GM12878 (cell line): ENCODE results near the gene RNF181. TPM values are rescaled to one million over a fixed set of nuclear protein-coding genes. Genes with fewer than 3 reads are reported as not detected.

ENCODE experiments used
- ASH2L ChIP-seq: fragments of 300-600, 200-600 bp; sonication (generic); IDR thresholded peaks from 2 replicates; pipeline ENCODE4 v1.6.1; 2017; ENCODE audit warnings: low read depth, mild to moderate bottlenecking, borderline replicate concordance
- CBX3 ChIP-seq: fragments of 200-600 bp; sonication (generic); IDR thresholded peaks from 2 replicates; pipeline ENCODE4 v1.6.1; 2016; ENCODE audit warnings: low read depth, borderline replicate concordance
- CHD1 ChIP-seq: IDR thresholded peaks from 2 replicates; pipeline ENCODE4 v1.6.1; 2012; ENCODE audit warnings: low read depth, low read length, improper control_type of control experiment
- CHD2 ChIP-seq: IDR thresholded peaks from 2 replicates; pipeline ENCODE4 v1.6.1; 2011; ENCODE audit warnings: low read depth, low read length, improper control_type of control experiment, borderline replicate concordance
- E2F4 ChIP-seq: IDR thresholded peaks from 2 replicates; pipeline ENCODE4 v1.6.1; 2012; ENCODE audit warnings: low read depth, low read length, improper control_type of control experiment
- E2F8 ChIP-seq: fragments of 450-650 bp; IDR thresholded peaks from 2 replicates; pipeline ENCODE4 v1.6.1; 2018; ENCODE audit warnings: mild to moderate bottlenecking, low read depth, moderate library complexity; ENCODE audit not compliant: partially characterized antibody
- EP300 ChIP-seq, 2 experiments: fragments of 150-350 bp in 1 of 2; IDR thresholded peaks; 2 replicates each; pipeline ENCODE4 v1.6.1; 2011 to 2012; ENCODE audit warnings: low read depth in 2 of 2, low read length in 2 of 2, borderline replicate concordance in 1 of 2, improper control_type of control experiment in 1 of 2, inconsistent platforms in 1 of 2; ENCODE audit not compliant: control insufficient read depth in 1 of 2
- HDAC2 ChIP-seq: fragments of 200-600 bp; sonication (generic); IDR thresholded peaks from 2 replicates; pipeline ENCODE4 v1.6.1; 2017
- JUND ChIP-seq: IDR thresholded peaks from 2 replicates; pipeline ENCODE4 v1.6.1; 2012; ENCODE audit warnings: low read depth, mild to moderate bottlenecking, low read length, improper control_type of control experiment, moderate library complexity
- KLF5 ChIP-seq: fragments of 450-650 bp; IDR thresholded peaks from 2 replicates; pipeline ENCODE4 v1.6.1; 2014; ENCODE audit warnings: mild to moderate bottlenecking; ENCODE audit not compliant: partially characterized antibody
- NRF1 ChIP-seq: conservative IDR thresholded peaks from 2 replicates; pipeline ENCODE4 v1.6.1; 2011; ENCODE audit warnings: mild to moderate bottlenecking, low read depth, low read length, improper control_type of control experiment
- POLR2A ChIP-seq: IDR thresholded peaks from 2 replicates; pipeline ENCODE4 v1.6.1; 2011; ENCODE audit warnings: low read depth, mild to moderate bottlenecking, low read length
- RCOR1 ChIP-seq: conservative IDR thresholded peaks from 2 replicates; pipeline ENCODE4 v1.6.1; 2012; ENCODE audit warnings: low read depth, low read length, improper control_type of control experiment
- SREBF2 ChIP-seq: IDR thresholded peaks from 2 replicates; pipeline ENCODE4 v1.6.1; 2012; ENCODE audit warnings: mild to moderate bottlenecking, low read length
- STAT1 ChIP-seq: fragments of 450-650 bp; conservative IDR thresholded peaks from 2 replicates; pipeline ENCODE4 v1.6.1; 2014; ENCODE audit warnings: antibody characterized with exemption, mild to moderate bottlenecking
- TAF1 ChIP-seq: IDR thresholded peaks from 2 replicates; pipeline ENCODE4 v1.6.1; 2011; ENCODE audit warnings: mild to moderate bottlenecking, low read depth, low read length, borderline replicate concordance
- TCF12 ChIP-seq: IDR thresholded peaks from 2 replicates; pipeline ENCODE4 v1.6.1; 2011; ENCODE audit warnings: low read depth, mild to moderate bottlenecking, low read length
- YY1 ChIP-seq: IDR thresholded peaks from 2 replicates; pipeline ENCODE4 v1.6.1; 2011; ENCODE audit warnings: low read depth, mild to moderate bottlenecking, low read length
- ZNF274 ChIP-seq: IDR thresholded peaks from one replicate; pipeline ENCODE4 v1.8.0; 2011; ENCODE audit not compliant: insufficient read length, insufficient read depth
- polyA plus RNA-seq, 11 experiments: library from polyadenylated mRNA; depleted of rRNA in 4 of 11; unstranded in 6 of 11; stranded (reverse) in 5 of 11; fragments of >200 nt; fragmentation: Nextera tagmentation in 4 of 11; fragmentation: Illumina TruSeq in 1 of 11; extraction: Ambion mirVana in 4 of 11; extraction: Trizol in 1 of 11; gene quantifications; 1 replicate in 1 of 11; 2 replicates in 10 of 11; pipeline versions ENCODE4 v1.2.1 to v1.2.3, GENCODE V29; 2011 to 2016; ENCODE audit warnings: inconsistent platforms in 2 of 11, missing spikeins in 2 of 11, low read depth in 1 of 11
- total RNA-seq, 4 experiments: library from RNA; depleted of rRNA in 3 of 4; stranded (reverse); fragments of >200 nt in 3 of 4; fragmentation: Illumina TruSeq in 1 of 4; extraction: Trizol in 1 of 4; gene quantifications; 2 replicates each; pipeline versions ENCODE4 v1.2.1 to v1.2.3, GENCODE V29; 2013 to 2021
- TF ChIP-seq, protein P1 (sequence below): fragments of 450-650 bp; IDR thresholded peaks from 2 replicates; pipeline ENCODE4 v1.6.1; 2016; ENCODE audit warnings: mild to moderate bottlenecking
- TF ChIP-seq, protein P2 (sequence below): fragments of 450-650 bp; IDR thresholded peaks from 2 replicates; pipeline ENCODE4 v1.6.1; 2017; ENCODE audit warnings: borderline replicate concordance

The RNF181 gene
- total and polyA plus RNA-seq, 10 of the 15 experiments (the other 5 are each of a cell fraction or from before 2014, with no cell fraction given), result 101 to 409 (median 213) TPM

GRCh38 chr2:85561280-85562212 lies 34.0 kb upstream of the RNF181 start, which contains the start of gene GGCX (continued):
- TF ChIP-seq E2F8, result no peak
- TF ChIP-seq YY1, result peak; percentile 95
- TF ChIP-seq SREBF2, result no peak
- no peak for TF ChIP-seq NRF1
- peak; percentile 97 for TF ChIP-seq POLR2A
- no peak for TF ChIP-seq ASH2L
- TF ChIP-seq TCF12, result peak; percentile 92
- TF ChIP-seq KLF5, result peak; percentile 38
- TF ChIP-seq STAT1, result peak; percentile 77; the same call in 1 of the 2 replicates
- TF ChIP-seq CBX3, result no peak
- TF ChIP-seq ZNF274, result no peak
- no peak for TF ChIP-seq JUND
- TF ChIP-seq, protein P1, sequence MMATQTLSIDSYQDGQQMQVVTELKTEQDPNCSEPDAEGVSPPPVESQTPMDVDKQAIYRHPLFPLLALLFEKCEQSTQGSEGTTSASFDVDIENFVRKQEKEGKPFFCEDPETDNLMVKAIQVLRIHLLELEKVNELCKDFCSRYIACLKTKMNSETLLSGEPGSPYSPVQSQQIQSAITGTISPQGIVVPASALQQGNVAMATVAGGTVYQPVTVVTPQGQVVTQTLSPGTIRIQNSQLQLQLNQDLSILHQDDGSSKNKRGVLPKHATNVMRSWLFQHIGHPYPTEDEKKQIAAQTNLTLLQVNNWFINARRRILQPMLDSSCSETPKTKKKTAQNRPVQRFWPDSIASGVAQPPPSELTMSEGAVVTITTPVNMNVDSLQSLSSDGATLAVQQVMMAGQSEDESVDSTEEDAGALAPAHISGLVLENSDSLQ, result peak; percentile 31; the same call in 1 of the 2 replicates
- TF ChIP-seq HDAC2, result no peak
- TF ChIP-seq CHD2, result no peak; the same call in 1 of the 2 replicates
- 0 out of 2 replicates have a peak, but pooled peaks have one; percentile 23 for TF ChIP-seq E2F4
- TF ChIP-seq CHD1, result no peak
- TF ChIP-seq, protein P2, sequence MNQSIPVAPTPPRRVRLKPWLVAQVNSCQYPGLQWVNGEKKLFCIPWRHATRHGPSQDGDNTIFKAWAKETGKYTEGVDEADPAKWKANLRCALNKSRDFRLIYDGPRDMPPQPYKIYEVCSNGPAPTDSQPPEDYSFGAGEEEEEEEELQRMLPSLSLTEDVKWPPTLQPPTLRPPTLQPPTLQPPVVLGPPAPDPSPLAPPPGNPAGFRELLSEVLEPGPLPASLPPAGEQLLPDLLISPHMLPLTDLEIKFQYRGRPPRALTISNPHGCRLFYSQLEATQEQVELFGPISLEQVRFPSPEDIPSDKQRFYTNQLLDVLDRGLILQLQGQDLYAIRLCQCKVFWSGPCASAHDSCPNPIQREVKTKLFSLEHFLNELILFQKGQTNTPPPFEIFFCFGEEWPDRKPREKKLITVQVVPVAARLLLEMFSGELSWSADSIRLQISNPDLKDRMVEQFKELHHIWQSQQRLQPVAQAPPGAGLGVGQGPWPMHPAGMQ, result no peak
- TF ChIP-seq EP300 (IDR thresholded peaks at IDR 0.05; ENCODE audit: borderline replicate concordance in 1 of 2, control insufficient read depth in 1 of 2, low read depth in 2 of 2, low read length in 2 of 2), result 0 out of 4 replicates have a peak, but pooled peaks of 1 of the 2 experiments have one; percentile 14
- peak; percentile 88 for TF ChIP-seq TAF1
- TF ChIP-seq RCOR1, result no peak
